Hepatocyte (in vitro differentiated cells): ENCODE measurements around the gene RFTN1. TPM values are rescaled to one million over a fixed set of nuclear protein-coding genes. Genes with fewer than 3 reads are reported as not detected.

Experiments
- DNase-seq: peaks from one replicate; pipeline ENCODE4 v3.0.0-alpha.2; 2016; ENCODE audit warnings: low spot score
- H2AFZ ChIP-seq: fragments of 200-600 bp; sonication (generic); 2 replicates; pipeline ENCODE4 v1.6.0; 2016; ENCODE audit warnings: antibody characterized with exemption, mild to moderate bottlenecking
- H3K27ac ChIP-seq: fragments of 200-600 bp; sonication (generic); 2 replicates; pipeline ENCODE4 v1.5.1; 2016; ENCODE audit warnings: mild to moderate bottlenecking
- H3K27me3 ChIP-seq: fragments of 200-600 bp; sonication (generic); 2 replicates; pipeline ENCODE4 v1.6.1; 2016
- H3K36me3 ChIP-seq: fragments of 200-600 bp; sonication (generic); replicated peaks from 2 replicates; pipeline ENCODE4 v1.5.1; 2016; ENCODE audit warnings: low read depth; ENCODE audit not compliant: insufficient read depth
- H3K4me1 ChIP-seq: fragments of 200-600 bp; sonication (generic); 2 replicates; pipeline ENCODE4 v1.5.1; 2016; ENCODE audit warnings: mild to moderate bottlenecking, moderate library complexity; ENCODE audit not compliant: insufficient read depth
- H3K4me2 ChIP-seq: fragments of 200-600 bp; sonication (generic); 2 replicates; pipeline ENCODE4 v1.6.0; 2016
- H3K4me3 ChIP-seq: fragments of 200-600 bp; sonication (generic); 2 replicates; pipeline ENCODE4 v1.5.1; 2016; ENCODE audit warnings: mild to moderate bottlenecking
- H3K79me2 ChIP-seq: fragments of 200-600 bp; sonication (generic); 2 replicates; pipeline ENCODE4 v1.6.0; 2017; ENCODE audit warnings: mild to moderate bottlenecking
- H3K9me2 ChIP-seq: fragments of 200-600 bp; sonication (generic); replicated peaks from 2 replicates; pipeline ENCODE4 v1.6.0; 2017; ENCODE audit warnings: mild to moderate bottlenecking; ENCODE audit not compliant: insufficient read depth
- H3K9me3 ChIP-seq: fragments of 200-600 bp; sonication (generic); 2 replicates; pipeline ENCODE4 v1.5.1; 2016; ENCODE audit warnings: low read depth, mild to moderate bottlenecking
- H4K20me1 ChIP-seq: fragments of 200-600 bp; sonication (generic); 2 replicates; pipeline ENCODE4 v1.6.0; 2016; ENCODE audit warnings: mild to moderate bottlenecking; ENCODE audit not compliant: insufficient read depth, poor library complexity, severe bottlenecking
- EZH2 ChIP-seq: fragments of 200-600 bp; sonication (generic); IDR thresholded peaks from 2 replicates; pipeline ENCODE4 v1.6.1; 2016; ENCODE audit warnings: antibody characterized with exemption, mild to moderate bottlenecking, borderline replicate concordance
- EZH2phosphoT487 ChIP-seq: fragments of 200-600 bp; sonication (generic); IDR thresholded peaks from one replicate; pipeline ENCODE4 v1.6.1; 2018; ENCODE audit warnings: antibody characterized with exemption, mild to moderate bottlenecking, low read depth, moderate library complexity; ENCODE audit not compliant: unreplicated experiment, severe bottlenecking
- WGBS: methylation state at CpG from one replicate; pipeline ENCODE4 v1.1.6; 2016; ENCODE audit warnings: low lambda C conversion rate; ENCODE audit errors: missing lambda C conversion rate; 5-methylcytosine and 5-hydroxymethylcytosine counted together
- polyA plus RNA-seq: library from polyadenylated mRNA; unstranded; fragments of >200 nt; fragmentation: Nextera tagmentation; extraction: Ambion mirVana; gene quantifications from 2 replicates; pipeline ENCODE4 v1.2.1, GENCODE V29; 2016
- total RNA-seq: library from RNA; depleted of rRNA; stranded (reverse); fragments of >200 nt; gene quantifications from 2 replicates; pipeline ENCODE4 v1.2.3, GENCODE V29; 2014
- TF ChIP-seq, protein P1 (sequence below): fragments of 200-600 bp; sonication (generic); IDR thresholded peaks from 2 replicates; pipeline ENCODE4 v1.5.1; 2016; ENCODE audit warnings: antibody characterized with exemption, mild to moderate bottlenecking; ENCODE audit not compliant: poor library complexity

Gene RFTN1
- total and polyA plus RNA-seq, 2 experiments from 2014 or later = 10.0 to 14.9 TPM

DNA sequence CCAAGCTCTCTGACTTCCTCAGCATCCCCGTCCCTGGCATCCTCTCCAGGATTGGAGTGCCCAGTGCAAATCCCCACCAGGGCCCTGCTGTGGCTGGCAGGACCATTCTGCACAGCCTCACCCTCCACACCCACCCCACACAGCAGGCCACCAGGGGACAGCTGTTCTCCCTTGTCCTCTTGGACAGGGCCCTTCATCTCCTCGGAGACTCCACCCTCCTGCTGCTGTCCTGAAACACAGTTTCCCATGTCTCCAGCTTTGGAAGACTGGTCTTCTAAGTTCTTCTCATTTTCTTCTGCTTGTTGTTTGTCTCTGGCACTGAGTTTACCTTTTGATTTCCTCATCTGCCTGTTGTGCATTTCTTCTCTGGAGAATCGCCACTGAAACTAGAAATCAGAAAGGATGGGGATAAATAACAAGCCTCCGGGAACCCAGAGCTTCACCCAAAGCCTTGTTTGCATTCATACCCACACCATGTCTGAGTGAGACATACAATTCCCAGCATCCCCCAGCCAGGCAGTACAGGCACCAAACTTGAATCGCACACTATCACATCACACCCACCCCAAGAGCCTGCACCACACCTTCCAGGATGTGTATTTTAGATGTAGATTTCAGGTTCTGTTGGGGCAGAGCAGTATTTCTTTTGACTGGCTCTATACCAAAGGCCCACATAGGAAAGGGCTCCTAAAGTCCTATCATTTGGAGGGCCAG, 196.5 kb downstream of the RFTN1 start:
- H3K4me1 ChIP-seq = no peaks in the 10 kb centered on the region
- no peaks in the 10 kb centered on the region for H3K9me3 ChIP-seq
- no peaks in the 10 kb centered on the region for H3K36me3 ChIP-seq
- TF ChIP-seq, protein P1, sequence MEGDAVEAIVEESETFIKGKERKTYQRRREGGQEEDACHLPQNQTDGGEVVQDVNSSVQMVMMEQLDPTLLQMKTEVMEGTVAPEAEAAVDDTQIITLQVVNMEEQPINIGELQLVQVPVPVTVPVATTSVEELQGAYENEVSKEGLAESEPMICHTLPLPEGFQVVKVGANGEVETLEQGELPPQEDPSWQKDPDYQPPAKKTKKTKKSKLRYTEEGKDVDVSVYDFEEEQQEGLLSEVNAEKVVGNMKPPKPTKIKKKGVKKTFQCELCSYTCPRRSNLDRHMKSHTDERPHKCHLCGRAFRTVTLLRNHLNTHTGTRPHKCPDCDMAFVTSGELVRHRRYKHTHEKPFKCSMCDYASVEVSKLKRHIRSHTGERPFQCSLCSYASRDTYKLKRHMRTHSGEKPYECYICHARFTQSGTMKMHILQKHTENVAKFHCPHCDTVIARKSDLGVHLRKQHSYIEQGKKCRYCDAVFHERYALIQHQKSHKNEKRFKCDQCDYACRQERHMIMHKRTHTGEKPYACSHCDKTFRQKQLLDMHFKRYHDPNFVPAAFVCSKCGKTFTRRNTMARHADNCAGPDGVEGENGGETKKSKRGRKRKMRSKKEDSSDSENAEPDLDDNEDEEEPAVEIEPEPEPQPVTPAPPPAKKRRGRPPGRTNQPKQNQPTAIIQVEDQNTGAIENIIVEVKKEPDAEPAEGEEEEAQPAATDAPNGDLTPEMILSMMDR = no peak
- no peak for TF ChIP-seq EZH2phosphoT487
- TF ChIP-seq EZH2 = no peak
- H2AFZ ChIP-seq = no peak overlapping the region
- 92% methylated on average over 5 of the region's 5 CpGs for WGBS
- H3K27ac ChIP-seq = no peak overlapping the region
- H3K4me3 ChIP-seq = no peak overlapping the region
- no peaks in the 10 kb centered on the region for H3K79me2 ChIP-seq
- no peak for DNase-seq
- H3K27me3 ChIP-seq = no peaks in the 10 kb centered on the region
- H3K9me2 ChIP-seq = no peaks in the 10 kb centered on the region
- H4K20me1 ChIP-seq = no peaks in the 10 kb centered on the region
- H3K4me2 ChIP-seq = no peak overlapping the region

DNA sequence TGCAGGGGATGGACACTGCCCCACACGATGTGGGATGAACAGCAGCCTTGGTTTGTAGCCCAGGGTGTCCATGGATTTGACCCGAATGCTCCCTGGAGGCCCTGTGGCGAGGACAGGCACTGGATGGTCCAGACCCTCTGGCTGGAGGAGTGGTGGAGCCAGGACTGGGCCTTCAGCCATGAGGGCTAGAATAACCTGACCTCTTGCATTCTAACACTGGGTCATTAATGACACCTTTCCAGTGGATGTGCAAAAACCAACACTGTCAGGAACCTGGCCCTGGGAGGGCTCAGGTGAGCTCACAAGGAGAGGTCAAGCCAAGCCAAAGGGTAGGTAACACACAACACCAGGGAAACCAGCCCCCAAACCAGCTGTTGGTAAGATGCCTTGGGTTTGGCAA, 197.1 kb downstream of the RFTN1 start:
- WGBS = 93% methylated on average over 3 of the region's 3 CpGs

DNA sequence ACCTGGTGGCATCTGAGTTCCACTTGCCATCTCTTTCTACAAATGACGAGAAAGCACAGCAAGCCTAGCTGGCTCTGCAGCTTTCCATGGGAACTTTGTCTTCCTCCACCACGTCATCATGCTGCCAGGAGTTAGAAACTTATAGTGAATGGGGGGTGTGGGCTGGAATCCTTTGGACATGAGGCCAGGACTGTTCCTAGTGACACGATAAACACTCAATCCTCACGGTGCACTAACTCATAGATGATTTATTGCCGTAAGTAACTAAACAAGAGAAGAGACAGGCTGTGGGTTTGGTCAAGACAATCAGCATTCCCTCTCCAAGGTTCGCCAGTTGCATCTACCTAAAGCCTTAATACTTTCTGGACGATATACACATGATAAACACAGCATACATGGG, 197.9 kb downstream of the RFTN1 start:
- no peaks in the 10 kb centered on the region for H3K36me3 ChIP-seq
- no peak for TF ChIP-seq EZH2
- TF ChIP-seq EZH2phosphoT487 = no peak
- TF ChIP-seq, protein P1 = no peak
- H3K4me2 ChIP-seq = no peak overlapping the region
- no peaks in the 10 kb centered on the region for H3K79me2 ChIP-seq
- no peaks in the 10 kb centered on the region for H3K9me2 ChIP-seq
- no peaks in the 10 kb centered on the region for H3K9me3 ChIP-seq
- no peak for DNase-seq
- no peak overlapping the region for H3K27ac ChIP-seq
- H3K27me3 ChIP-seq = no peaks in the 10 kb centered on the region
- H3K4me3 ChIP-seq = no peak overlapping the region
- 83% methylated on average over 7 of the region's 7 CpGs for WGBS
- no peaks in the 10 kb centered on the region for H3K4me1 ChIP-seq
- no peaks in the 10 kb centered on the region for H4K20me1 ChIP-seq
- H2AFZ ChIP-seq = no peak overlapping the region

More for the DNA sequence above, 197.1 kb downstream of the RFTN1 start:
- Histone ChIP-seq H3K9me2 (no peaks in the 10 kb centered on the region), H3K27ac (no peak overlapping the region), H2AFZ (no peak overlapping the region), H3K27me3 (no peaks in the 10 kb centered on the region), H3K4me2 (no peak overlapping the region), H3K9me3 (no peaks in the 10 kb centered on the region), H3K4me3 (no peak overlapping the region), H3K4me1 (no peaks in the 10 kb centered on the region), H3K36me3 (no peaks in the 10 kb centered on the region), H4K20me1 (no peaks in the 10 kb centered on the region), H3K79me2 (no peaks in the 10 kb centered on the region)
- no peak for DNase-seq
- TF ChIP-seq, protein P1 = no peak
- TF ChIP-seq EZH2phosphoT487 (no peak), EZH2 (no peak)
